ENCODE results near the gene SLC1A2. TPM values are rescaled to one million over a fixed set of nuclear protein-coding genes. Genes with fewer than 3 reads are reported as not detected.

Gene SLC1A2
- polyA plus RNA-seq, 1 donor = 0.43 TPM

GRCh38 chr11:35375332-35376117, 43.8 kb downstream of the SLC1A2 start:
- no peak for DNase-seq

- DNase-seq = no peak
These were observed 45.9 kb downstream of the SLC1A2 start for GRCh38 chr11:35373284-35373933.

- DNase-seq = no peak
These were observed 46.6 kb downstream of the SLC1A2 start for GRCh38 chr11:35372565-35373283.

GRCh38 chr11:35367491-35367890, 51.9 kb downstream of the SLC1A2 start:
- DNase-seq = no peak

- DNase-seq = no peak
These were observed 52.6 kb downstream of the SLC1A2 start for GRCh38 chr11:35366798-35367197.

GRCh38 chr11:35365961-35366360, 53.4 kb downstream of the SLC1A2 start:
- DNase-seq = no peak

- DNase-seq = no peak
These were observed 54.0 kb downstream of the SLC1A2 start for GRCh38 chr11:35365395-35365794.

- peak; percentile 61 for DNase-seq
These were observed 55.2 kb downstream of the SLC1A2 start for GRCh38 chr11:35363854-35364780.

- DNase-seq = no peak
These were observed 56.0 kb downstream of the SLC1A2 start for GRCh38 chr11:35363246-35363801.

GRCh38 chr11:35362521-35362980, 56.8 kb downstream of the SLC1A2 start:
- no peak for DNase-seq

- no peak for DNase-seq
These were observed 59.3 kb downstream of the SLC1A2 start for GRCh38 chr11:35360055-35360530.

GRCh38 chr11:35359321-35360054, 59.9 kb downstream of the SLC1A2 start:
- DNase-seq = no peak

GRCh38 chr11:35358391-35358790, 61.0 kb downstream of the SLC1A2 start:
- no peak for DNase-seq

GRCh38 chr11:35357923-35358322, 61.4 kb downstream of the SLC1A2 start:
- no peak for DNase-seq

- DNase-seq = no peak
These were observed 64.1 kb downstream of the SLC1A2 start for GRCh38 chr11:35355102-35355749.

GRCh38 chr11:35354644-35355043, 64.7 kb downstream of the SLC1A2 start:
- DNase-seq = no peak

GRCh38 chr11:35352077-35352888, 67.1 kb downstream of the SLC1A2 start:
- DNase-seq = no peak

- DNase-seq = no peak
These were observed 69.5 kb downstream of the SLC1A2 start for GRCh38 chr11:35349897-35350296.

GRCh38 chr11:35348898-35349687, 70.3 kb downstream of the SLC1A2 start:
- DNase-seq = no peak
